SK-N-SH treated with all-trans-retinoic acid at 6 μM for 48 hours (cell line): Measurements from ENCODE around the gene LRWD1.

Experiments
- OSR1 ChIP-seq: fragments of 250-450 bp; sonication (Bioruptor Pico); IDR thresholded peaks from 2 replicates; pipeline ENCODE4 v1.8.0; 2022; ENCODE audit warnings: moderate library complexity, mild to moderate bottlenecking, inconsistent platforms
- ZFP3 ChIP-seq: fragments of 250-450 bp; sonication (Bioruptor Pico); IDR thresholded peaks from 2 replicates; pipeline ENCODE4 v1.5.0; 2020; ENCODE audit warnings: mild to moderate bottlenecking, moderate library complexity
- ZNF8 ChIP-seq: fragments of 450-650 bp; formaldehyde crosslinking; IDR thresholded peaks from 2 replicates; pipeline ENCODE4 v1.5.0; 2020; ENCODE audit warnings: mild to moderate bottlenecking, moderate library complexity

GRCh38 chr7:102463841-102464576 is 775 bp upstream of the LRWD1 start:
- TF ChIP-seq ZNF8 (no peak), OSR1 (CRISPR knock-in tag) (no peak), ZFP3 (no peak)
